ENCODE measurements around the gene CPNE4.

The CPNE4 gene

GRCh38 chr3:131546441-131546840, 488.4 kb downstream of the CPNE4 start:
- no peaks in the 10 kb centered on the region for H3K27me3 ChIP-seq (ENCODE audit: insufficient read depth, low read depth)
- no peak overlapping the region for H2AFZ ChIP-seq (ENCODE audit: low read depth)
- no peaks in the 10 kb centered on the region for H3K36me3 ChIP-seq (ENCODE audit: insufficient read depth)
- no peak overlapping the region for H3K4me3 ChIP-seq (IDR thresholded peaks at IDR 0.05; ENCODE audit: insufficient read depth, low read depth, low read length)
- H3K4me2 ChIP-seq: no peak overlapping the region
- no peaks in the 10 kb centered on the region for H4K20me1 ChIP-seq (ENCODE audit: insufficient read depth)
- no peaks in the 10 kb centered on the region for H3K4me1 ChIP-seq (ENCODE audit: low read depth, poor library complexity, severe bottlenecking)
- no peak overlapping the region for H3K27ac ChIP-seq
- H3K9ac ChIP-seq: no peak overlapping the region
- no peak for TF ChIP-seq CTCF (conservative IDR thresholded peaks at IDR 0.05; ENCODE audit: low read depth, low read length)
- no peaks in the 10 kb centered on the region for H3K79me2 ChIP-seq (ENCODE audit: insufficient read depth, low read depth)

- Histone ChIP-seq H3K27ac (no peak overlapping the region), H3K4me3 (IDR thresholded peaks at IDR 0.05; ENCODE audit: insufficient read depth, low read depth, low read length) (no peak overlapping the region), H3K4me1 (ENCODE audit: low read depth, poor library complexity, severe bottlenecking) (no peaks in the 10 kb centered on the region)
Measured at GRCh38 chr3:131544557-131544956, 490.3 kb downstream of the CPNE4 start.

GRCh38 chr3:131543714-131544113, 491.1 kb downstream of the CPNE4 start:
- H3K9ac ChIP-seq: no peak overlapping the region

More at GRCh38 chr3:131544557-131544956, 490.3 kb downstream of the CPNE4 start:
- Histone ChIP-seq H3K4me2 (no peak overlapping the region), H3K79me2 (ENCODE audit: insufficient read depth, low read depth) (no peaks in the 10 kb centered on the region), H4K20me1 (ENCODE audit: insufficient read depth) (no peaks in the 10 kb centered on the region), H3K36me3 (ENCODE audit: insufficient read depth) (no peaks in the 10 kb centered on the region), H3K9ac (no peak overlapping the region), H2AFZ (ENCODE audit: low read depth) (no peak overlapping the region), H3K27me3 (ENCODE audit: insufficient read depth, low read depth) (no peaks in the 10 kb centered on the region)
- TF ChIP-seq CTCF (conservative IDR thresholded peaks at IDR 0.05; ENCODE audit: low read depth, low read length): no peak

GRCh38 chr3:131541288-131541687, 493.5 kb downstream of the CPNE4 start:
- Histone ChIP-seq H2AFZ (ENCODE audit: low read depth) (no peak overlapping the region), H3K36me3 (ENCODE audit: insufficient read depth) (no peaks in the 10 kb centered on the region), H3K27me3 (ENCODE audit: insufficient read depth, low read depth) (no peaks in the 10 kb centered on the region), H3K9ac (no peak overlapping the region), H3K4me3 (IDR thresholded peaks at IDR 0.05; ENCODE audit: insufficient read depth, low read depth, low read length) (no peak overlapping the region), H4K20me1 (ENCODE audit: insufficient read depth) (no peaks in the 10 kb centered on the region), H3K4me2 (no peak overlapping the region), H3K27ac (no peak overlapping the region), H3K79me2 (ENCODE audit: insufficient read depth, low read depth) (no peaks in the 10 kb centered on the region), H3K4me1 (ENCODE audit: low read depth, poor library complexity, severe bottlenecking) (no peaks in the 10 kb centered on the region)
- no peak for TF ChIP-seq CTCF (conservative IDR thresholded peaks at IDR 0.05; ENCODE audit: low read depth, low read length)

More at GRCh38 chr3:131543714-131544113, 491.1 kb downstream of the CPNE4 start:
- H3K27ac ChIP-seq: no peak overlapping the region
- H3K36me3 ChIP-seq (ENCODE audit: insufficient read depth): no peaks in the 10 kb centered on the region
- H3K4me1 ChIP-seq (ENCODE audit: low read depth, poor library complexity, severe bottlenecking): no peaks in the 10 kb centered on the region
- H3K27me3 ChIP-seq (ENCODE audit: insufficient read depth, low read depth): no peaks in the 10 kb centered on the region
- H4K20me1 ChIP-seq (ENCODE audit: insufficient read depth): no peaks in the 10 kb centered on the region
- H2AFZ ChIP-seq (ENCODE audit: low read depth): no peak overlapping the region
- H3K79me2 ChIP-seq (ENCODE audit: insufficient read depth, low read depth): no peaks in the 10 kb centered on the region
- no peak for TF ChIP-seq CTCF (conservative IDR thresholded peaks at IDR 0.05; ENCODE audit: low read depth, low read length)
- no peak overlapping the region for H3K4me3 ChIP-seq (IDR thresholded peaks at IDR 0.05; ENCODE audit: insufficient read depth, low read depth, low read length)
- no peak overlapping the region for H3K4me2 ChIP-seq

Data from KMS-11 (cell line).